Right ventricle myocardium inferior (tissue), 1 donor: ENCODE results near the gene CCDC159. TPM values are rescaled to one million over a fixed set of nuclear protein-coding genes. Genes with fewer than 3 reads are reported as not detected.
A peak's percentile ranks its signal among the peaks of the same experiment; 100 is the strongest.
"Not testable (repeated sequence)": the region's sequence is repeated elsewhere in the genome, so short reads cannot be mapped to it uniquely, and the experiment has no call there.

ENCODE experiments used
- ATAC-seq: fragments of 200-7000 bp; cut with Tn5 transposase; one replicate; pipeline ENCODE4 v1.9.1; 2020; ENCODE audit warnings: mild to moderate bottlenecking, moderate library complexity
- DNase-seq: peaks from one replicate; pipeline ENCODE4 v3.0.0; 2021; ENCODE audit errors: missing footprints
- intact Hi-C: fragments of 100-400 bp; cut with DNase I; formaldehyde crosslinking; loops from one replicate; pipeline ENCODE4 v1.11.0; 2022
- long read RNA-seq: library from polyadenylated mRNA; unstranded; transcript quantifications from one replicate; pipeline ENCODE4 v2.0.0, GENCODE V29; 2021
- total RNA-seq: library from RNA; stranded (reverse); fragmentation: NEBNext Ultra II Directional; extraction: Animal tissue kit (Norgen Biotek cat#: 25700); gene quantifications from one replicate; pipeline ENCODE4 v1.2.1, GENCODE V29; 2021
- donor health status: DM: no; HTN: yes; CAD: no; lungs with severe emphysema.

CCDC159 gene, protein sequence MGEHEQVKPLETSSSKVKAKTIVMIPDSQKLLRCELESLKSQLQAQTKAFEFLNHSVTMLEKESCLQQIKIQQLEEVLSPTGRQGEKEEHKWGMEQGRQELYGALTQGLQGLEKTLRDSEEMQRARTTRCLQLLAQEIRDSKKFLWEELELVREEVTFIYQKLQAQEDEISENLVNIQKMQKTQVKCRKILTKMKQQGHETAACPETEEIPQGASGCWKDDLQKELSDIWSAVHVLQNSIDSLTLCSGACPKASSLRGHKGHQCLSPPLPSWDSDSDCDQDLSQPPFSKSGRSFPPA
- 17.1 TPM for total RNA-seq
- long read RNA-seq, partial matches to known transcripts, result 0 of 2 reads
- long read RNA-seq, other reads (novel, unspliced or antisense), result 1 of 2 reads

DNA sequence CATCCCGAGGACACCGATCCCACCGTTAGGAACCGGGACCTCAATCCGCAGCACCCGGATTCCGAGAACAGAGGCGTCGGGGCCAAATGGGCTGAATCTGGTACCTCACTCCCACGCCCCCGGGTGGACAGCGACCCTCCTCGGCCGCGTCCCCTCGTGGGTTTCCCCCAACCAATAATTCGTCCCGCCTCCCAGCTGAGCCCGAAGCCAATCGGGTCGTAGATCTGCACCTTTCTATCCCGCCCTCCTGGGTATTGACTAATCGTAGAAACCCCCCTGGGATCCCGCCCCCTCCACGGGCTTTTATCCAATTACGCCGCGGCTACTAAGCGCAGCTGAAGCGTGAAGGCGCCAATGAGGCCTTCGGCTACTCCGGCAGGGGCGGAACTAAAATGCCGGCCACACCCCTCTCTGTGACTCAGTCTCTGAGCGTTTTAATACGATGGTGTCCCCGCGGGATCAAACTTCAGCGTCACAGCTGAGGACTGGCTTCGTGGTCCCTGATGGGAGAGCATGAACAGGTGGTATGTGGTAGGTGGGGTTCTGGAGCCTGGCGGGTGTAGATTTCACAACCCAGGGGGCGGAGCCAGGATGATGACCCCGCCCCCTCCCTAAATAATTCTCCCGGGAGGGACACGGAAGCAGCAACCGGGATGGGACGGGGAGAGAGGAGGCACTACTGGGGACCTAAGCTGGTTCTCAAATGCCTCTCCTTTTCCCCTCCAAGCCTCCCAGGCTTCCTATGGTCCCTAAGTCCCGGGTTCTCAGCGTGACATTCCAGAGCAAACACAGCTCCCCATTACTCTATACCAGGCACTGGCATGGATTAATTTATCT lies at the start of gene CCDC159, which contains the start of gene TMEM205:
TSS of gene CCDC159 (plus strand) at position 416 of the 837 bp plus-strand sequence. CDS start at position 504, 88 bp downstream.
TSS of gene TMEM205 (minus strand) at position 165 of the 837 bp plus-strand sequence. CDS start 649 bp downstream, outside the sequence.
- DNase-seq, result peak; percentile 98
- ATAC-seq, result peak; percentile 95
- intact Hi-C loops, result loop anchor here (2.0 kb wide), 2 partner anchors 28 to 52 kb away; partner anchors contain the start of gene SWSAP1

DNA sequence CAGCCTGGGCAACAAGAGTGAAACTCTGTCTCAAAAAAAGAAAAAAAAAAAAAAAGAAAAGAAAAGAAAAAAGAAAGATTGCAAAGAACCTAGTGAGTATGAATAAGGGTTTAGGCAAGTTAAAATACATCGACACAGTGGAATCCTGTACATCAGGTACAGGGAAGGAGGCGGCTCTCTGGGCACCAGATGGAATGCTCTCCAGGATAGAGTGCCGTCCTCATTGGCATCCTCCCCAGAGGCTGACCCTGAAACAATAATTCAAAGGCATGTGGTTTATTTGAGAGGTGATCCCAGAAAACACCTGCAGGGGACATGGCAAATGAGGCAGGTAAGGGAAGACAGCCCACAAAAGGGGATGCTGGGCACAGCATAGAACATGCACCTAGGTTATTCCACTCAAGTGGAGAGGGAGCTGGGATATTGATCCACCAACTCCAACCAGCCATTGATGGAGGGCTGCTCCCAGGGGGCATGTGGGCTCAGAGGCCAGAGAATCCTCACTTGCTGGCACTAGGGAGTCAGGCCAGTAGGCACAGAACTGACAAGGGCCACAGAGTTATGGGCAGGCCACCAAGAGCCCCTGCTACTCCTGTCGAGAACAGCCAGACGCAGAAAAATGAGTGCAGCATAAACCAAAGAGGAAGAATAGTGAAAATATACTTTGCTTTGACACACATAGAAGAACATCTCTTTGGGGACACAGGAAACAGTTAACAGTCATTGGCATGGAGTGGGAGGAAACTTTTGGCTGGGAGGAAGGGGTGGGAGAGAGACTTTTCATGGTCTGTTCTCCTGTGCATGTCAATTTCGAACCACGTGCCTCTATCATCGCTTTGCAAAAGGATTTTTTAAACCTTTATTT lies 46.1 kb upstream of the CCDC159 start:
- DNase-seq (no peak), ATAC-seq (no peak)
- intact Hi-C loops, result loop anchor here (10.0 kb wide), 1 partner anchor 145 kb away; no protein-coding TSS in a partner anchor

DNA sequence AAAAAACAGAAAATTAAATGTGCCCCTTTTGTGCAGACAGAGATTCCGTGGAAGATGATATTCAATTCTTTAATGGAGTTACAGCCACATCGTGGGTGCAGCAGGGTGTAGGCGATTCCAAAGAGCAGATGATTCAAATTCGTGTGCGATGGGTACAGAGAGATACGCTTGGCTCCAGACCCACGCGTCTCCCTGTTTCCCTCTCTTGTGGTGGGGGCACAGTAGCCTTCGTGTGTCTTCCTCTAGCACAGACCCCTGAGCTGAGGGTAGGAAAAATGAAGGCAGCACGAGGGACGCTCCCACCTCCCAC lies 45.6 kb upstream of the CCDC159 start:
- ATAC-seq (no peak), DNase-seq (no peak)
- intact Hi-C loops, result no loop called here

DNA sequence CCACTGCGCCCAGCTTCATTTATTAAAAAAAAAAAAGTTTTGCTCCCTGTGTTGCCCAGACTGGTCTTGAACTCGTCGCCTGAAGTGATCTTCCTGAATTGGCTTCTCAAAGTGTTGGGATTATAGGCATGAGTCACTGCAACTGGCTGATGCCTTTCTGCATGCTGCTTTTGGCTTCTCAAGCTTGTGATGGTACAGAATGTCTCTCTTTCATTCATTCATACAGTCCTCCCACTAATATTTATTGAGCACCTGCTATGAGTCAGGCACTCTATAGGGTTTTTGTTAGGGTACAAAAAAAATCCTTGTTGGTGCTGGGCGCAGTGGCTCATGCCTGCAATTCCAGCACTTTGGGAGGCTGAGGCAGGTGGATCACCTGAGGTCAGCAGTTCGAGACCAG lies 41.4 kb upstream of the CCDC159 start:
- ATAC-seq (no peak), DNase-seq (no peak)
- intact Hi-C loops, result no loop called here

DNA sequence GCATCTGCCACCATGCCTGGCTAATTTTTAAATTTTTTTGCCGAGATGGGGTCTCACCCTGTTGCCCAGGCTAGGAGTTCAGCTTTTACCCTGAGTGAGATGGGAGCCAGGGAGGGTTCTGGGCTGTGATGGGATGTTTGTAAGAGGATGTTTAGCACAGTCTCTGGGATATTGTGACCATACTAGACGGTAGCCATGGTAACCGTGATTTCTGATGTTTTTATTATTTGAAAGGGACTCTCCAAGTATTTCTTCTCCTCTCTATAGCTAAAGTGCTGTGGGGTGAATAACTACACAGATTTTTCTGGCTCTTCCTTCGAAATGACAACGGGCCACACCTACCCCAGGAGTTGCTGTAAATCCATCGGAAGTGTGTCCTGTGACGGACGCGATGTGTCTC lies 40.0 kb upstream of the CCDC159 start:
- DNase-seq, result no peak
- intact Hi-C loops, result no loop called here
- no peak for ATAC-seq

DNA sequence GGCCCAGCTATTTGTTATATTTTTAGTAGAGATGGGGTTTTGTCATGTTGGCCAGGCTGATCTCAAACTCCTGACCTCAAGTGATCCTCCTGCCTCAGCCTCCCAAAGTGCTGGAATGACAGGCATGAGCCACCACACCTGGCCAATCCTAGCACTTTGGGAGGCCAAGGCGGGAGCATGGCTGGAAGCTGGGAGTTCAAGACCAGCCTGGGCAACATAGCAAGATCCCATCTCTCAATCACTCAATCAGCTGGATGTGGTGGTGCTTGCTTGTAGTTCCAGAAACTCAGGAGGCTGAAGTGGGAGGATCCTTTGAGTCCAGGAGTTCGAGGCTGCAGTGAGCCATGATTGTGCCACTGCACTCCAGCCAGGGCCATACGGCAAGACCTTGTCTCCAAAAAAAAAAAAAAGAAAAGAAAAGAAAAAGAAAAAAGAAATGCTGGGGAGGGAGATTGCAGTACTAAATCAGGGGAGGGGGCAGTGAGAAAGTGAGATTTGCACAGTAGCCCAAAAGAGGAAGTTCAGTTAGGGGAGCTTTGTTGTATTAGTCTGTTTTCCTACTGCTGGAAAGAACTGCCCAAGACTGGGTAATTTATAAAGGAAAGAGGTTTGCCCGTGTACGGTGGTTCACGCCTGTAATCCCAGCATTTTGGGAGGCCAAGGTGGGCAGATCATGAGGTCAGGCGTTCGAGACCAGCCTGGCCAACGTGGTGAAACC lies 25.9 kb upstream of the CCDC159 start:
- DNase-seq, intact Hi-C loops, ATAC-seq: not testable (repeated sequence)

DNA sequence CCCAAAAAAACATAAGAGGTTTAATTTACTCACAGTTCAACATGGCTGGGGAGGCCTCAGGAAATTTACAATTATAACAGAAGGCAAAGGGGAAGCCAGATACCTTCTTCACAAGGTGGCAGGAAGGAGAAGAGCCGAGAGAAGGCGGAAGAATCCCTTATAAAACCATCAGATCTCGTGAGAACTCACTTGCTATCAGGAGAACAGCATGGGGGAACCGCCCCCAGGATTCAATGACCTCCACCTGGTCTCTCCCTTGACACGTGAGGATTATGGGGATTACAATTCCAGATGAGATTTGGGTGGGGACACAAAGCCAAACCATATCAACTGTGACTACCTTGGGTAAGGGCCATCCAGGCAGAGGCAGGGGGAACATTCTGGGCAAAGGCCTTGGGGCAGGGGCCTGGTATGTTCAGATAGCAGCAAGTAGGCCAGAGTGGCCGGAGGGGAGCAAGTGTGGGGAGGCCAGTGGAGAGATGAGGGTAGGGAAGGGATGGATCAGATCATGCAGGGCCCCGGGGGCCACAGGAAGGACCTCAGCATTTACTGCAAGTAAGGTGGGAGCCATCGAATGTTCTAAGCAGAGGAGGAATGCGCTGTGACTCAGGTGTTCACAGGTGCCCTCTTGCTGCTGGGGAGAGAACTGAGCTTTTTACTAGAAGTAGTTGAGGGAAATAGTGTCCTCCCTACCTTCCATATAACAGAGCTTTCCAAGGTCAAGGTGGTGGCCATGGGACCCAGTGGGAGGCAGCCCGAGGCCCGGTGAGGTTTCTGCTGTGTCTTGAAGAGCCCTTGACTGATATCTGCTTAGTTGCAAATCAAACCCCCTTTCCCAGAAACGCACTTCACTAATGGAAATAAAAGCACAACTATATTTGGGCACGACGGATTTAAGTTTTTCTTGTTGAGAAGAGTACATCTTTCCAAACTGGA lies 24.9 kb upstream of the CCDC159 start:
- ATAC-seq (no peak), DNase-seq (no peak)
- intact Hi-C loops, result no loop called here

DNA sequence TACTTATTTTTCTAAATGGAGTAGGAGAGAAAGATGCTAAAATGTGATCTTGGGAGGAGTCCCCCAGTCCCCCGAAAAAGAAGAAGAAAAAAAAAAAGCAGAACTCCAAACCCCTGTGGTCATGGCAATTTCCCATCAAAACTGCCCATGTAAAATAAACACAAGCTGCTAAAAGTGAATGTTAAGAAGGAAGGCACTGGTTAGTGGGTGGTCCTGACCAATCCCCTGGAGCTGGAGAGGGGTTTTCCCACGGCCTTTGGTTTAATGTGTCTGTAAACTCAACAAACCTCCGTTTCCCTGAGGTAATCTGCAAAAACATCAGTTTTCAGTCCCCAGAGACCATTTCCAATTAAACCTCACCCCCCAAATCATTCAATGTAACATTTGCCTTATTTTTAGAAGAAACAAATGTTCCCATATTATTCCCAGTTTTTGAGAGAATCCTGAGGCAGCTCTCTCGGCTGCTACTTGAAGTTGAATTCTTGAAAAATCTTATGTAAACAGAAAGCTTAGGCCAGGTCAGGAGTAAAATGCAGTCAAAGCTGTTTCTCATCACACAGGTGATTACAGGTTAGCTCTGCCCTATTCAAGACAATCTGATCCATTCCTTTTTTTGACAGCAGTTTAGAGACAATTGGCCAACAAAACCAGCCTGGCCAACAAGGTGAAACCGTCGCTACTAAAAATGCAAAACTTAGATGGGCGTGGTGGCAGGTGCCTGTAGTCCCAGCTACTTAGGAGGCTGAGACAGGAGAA lies 23.9 kb upstream of the CCDC159 start:
- intact Hi-C loops, result no loop called here

DNA sequence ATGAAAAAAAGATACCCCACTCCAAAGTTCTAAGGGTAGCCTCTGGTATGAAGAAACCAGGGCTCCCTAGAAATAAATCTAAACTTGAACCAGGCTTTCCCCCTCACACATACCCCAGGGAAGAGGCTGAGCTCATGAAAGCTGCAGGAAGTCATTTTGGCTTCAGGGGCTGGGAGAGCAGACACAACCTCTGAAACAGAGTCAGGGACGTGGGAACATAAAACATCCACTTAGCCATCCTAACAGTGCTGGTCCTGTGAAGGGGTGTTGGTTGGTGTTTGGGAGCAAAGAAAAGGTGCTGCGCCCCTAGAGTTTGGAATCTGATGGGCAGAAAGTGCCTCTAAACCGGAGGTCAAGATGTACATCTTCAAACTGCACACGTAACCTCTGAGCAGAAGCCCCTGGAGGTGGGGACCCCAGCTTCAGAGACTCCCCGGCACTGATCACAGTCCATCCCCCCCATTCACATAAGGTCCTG lies 22.7 kb upstream of the CCDC159 start:
- DNase-seq (no peak), ATAC-seq (peak; percentile 6)
- intact Hi-C loops, result no loop called here

More for the DNA sequence above, 23.9 kb upstream of the CCDC159 start:
- no peak for ATAC-seq
- DNase-seq, result no peak

DNA sequence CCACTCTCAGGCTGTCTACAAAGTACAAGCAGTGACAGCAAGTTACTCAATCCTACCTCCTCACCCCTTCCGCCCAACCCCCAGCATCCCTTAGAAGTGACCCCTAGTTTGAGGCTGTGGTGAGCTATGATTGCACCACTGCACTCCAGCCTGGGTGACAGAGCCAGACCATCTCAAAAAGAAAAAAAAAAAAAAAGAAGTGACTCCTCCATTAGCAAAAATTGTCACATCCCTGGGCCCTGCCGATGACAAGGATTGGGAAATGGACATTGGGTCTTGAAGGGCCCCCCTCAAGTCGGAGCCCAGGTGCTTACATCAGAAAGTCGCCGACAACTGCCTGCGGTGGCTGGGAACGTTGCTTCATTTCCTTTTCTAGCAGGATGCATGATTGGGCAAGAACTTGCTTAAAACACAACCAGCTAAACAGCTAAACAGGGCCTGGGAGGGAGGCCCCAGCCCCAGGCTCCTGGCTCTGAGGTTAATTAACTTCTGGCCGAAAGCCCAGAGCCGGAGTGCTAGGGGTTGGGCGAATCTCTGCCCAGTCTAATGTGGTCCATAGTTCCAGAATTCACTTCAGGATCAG lies 22.1 kb upstream of the CCDC159 start:
- peak; percentile 90 for DNase-seq

DNA sequence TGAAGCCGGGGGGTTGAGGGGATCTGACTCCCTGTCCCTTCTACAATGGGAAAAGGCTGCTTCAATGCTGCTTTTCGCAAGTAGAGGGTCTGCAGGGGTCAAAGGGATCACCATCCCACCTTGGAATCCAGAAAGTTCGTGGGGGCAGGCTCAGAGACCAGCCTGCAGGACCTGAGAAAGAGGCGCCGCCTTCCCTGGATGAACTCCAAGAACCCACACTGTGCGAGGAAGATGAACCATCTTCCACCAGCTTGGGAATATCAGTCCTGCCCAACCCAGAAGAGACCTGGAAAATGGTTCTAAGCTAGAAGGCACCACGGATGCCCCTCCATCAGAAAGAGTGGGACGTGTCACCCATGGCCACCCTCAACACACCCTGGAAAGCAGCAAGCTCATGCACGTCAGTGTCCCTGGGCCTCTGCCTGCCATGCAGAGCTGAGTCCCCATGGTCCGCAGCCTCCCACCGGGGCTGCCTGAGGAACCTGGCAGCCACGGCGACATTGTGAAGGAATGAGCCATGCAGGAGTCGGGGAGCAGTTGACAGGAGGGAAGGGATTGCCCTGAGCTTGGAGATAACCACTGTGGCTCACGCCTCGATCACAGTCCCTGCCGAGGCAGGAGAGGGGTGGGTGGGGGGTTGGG lies 21.4 kb upstream of the CCDC159 start:
- intact Hi-C loops, result no loop called here
- DNase-seq (no peak), ATAC-seq (peak; percentile 5)

More for the DNA sequence above, 22.1 kb upstream of the CCDC159 start:
- intact Hi-C loops, result no loop called here
- ATAC-seq, result peak; percentile 91

DNA sequence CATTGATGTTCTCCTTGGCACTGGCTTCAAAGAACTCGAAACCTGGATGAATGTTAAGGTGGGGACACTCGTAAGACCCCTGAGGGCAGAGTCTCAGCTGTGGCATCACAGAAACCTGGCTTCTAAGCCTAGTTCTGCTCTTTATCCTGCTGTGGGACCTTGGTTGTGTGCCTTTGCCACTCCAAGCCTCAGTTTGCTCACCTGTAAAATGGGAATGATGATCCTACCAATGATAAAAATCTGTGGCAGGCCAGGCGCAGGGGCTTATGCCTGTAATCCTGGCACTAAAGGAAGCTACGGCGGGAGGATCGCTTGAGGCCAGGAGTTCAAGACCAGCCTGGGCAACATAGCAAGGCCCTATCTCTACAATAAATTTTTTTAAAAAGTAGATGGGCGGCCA lies 20.8 kb upstream of the CCDC159 start:
- ATAC-seq, result no peak
- no peak for DNase-seq

DNA sequence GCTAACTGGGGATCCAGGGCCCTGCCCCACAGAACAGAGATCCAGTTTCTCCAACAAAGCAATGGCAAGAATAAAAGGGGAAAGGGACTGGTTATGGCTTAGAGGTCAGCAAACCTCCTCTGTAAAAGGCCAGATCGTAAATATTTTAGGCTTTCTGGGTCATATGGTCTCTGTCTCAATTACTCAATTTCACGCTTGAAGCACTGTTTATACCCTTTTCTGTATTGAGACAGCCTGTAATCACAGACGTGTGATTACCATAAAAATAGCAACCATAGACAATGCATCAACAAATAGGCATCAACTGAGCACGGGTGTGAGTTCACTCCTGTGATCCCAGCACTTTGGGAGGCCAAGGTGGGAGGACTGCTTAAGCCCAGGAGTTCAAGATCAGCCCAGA lies 16.2 kb upstream of the CCDC159 start:
- intact Hi-C loops, result no loop called here
- no peak for ATAC-seq
- DNase-seq, result no peak

More for the DNA sequence above, 20.8 kb upstream of the CCDC159 start:
- intact Hi-C loops, result no loop called here

DNA sequence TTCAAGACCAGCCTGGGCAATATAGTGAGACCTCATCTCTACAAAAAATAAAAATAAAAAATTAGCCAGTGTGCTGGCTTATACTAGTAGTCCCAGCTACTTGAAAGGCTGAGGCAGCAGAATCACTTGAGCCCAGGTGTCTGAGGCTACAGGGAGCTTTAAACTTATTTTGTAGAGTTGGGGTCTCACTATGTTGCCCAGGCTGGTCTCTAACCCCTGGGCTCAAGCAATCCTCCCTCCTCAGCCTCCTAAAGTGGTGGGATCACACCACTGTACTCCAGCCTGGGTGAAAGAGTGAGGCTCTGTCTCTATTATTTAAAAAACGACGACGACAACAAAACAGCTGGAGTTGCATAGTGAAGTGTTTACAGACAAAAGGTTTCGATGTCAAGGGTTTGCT lies 14.8 kb upstream of the CCDC159 start:
- DNase-seq (no peak), ATAC-seq (no peak)
- intact Hi-C loops, result no loop called here

DNA sequence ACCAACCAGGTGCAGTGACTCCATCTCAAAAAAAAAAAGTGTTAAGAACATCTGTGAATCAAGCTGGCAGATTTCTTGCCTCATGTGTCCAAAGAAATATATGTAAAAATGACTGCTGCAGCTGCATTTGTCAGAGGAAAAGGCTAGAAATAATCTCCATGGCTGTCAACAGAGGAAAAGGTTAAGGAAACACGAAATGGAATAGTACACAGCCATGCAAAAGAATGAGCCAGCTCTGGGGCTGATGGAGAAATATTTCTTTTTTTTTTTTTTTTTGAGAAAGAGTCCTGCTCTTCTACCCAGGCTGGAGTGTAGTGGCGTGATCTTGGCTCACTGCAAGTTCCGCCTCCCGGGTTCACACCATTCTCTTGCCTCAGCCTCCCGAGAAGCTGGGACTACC lies 13.5 kb upstream of the CCDC159 start:
- ATAC-seq (no peak), DNase-seq (no peak)
- intact Hi-C loops, result no loop called here

DNA sequence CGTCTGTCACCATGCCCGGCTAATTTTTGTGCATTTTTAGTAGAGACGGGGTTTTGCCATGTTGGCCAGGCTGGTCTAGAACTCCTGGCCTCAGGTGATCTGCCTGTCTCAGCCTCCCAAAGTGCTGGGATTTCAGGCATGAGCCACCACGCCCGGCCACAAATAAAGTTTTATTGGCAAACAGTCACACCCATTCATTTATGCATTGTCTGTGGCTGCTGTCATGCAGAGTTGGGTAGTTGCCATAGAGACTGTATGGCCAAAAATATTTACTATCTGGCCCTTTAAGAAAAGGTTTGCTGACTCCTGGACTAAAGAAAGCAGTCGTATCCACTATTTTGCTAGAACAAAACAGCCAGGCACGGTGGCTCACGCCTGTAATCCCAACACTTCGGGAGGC lies 12.5 kb upstream of the CCDC159 start:
- intact Hi-C loops, DNase-seq, ATAC-seq: not testable (repeated sequence)
